SU-DHL-6 (cell line): ENCODE data around the gene MYO6.

Experiments used
- CTCF ChIP-seq: fragments of 200-600 bp; sonication (generic); IDR thresholded peaks from one replicate; pipeline ENCODE4 v1.5.1; 2017; ENCODE audit warnings: antibody characterized with exemption, mild to moderate bottlenecking, low read length, moderate library complexity; ENCODE audit not compliant: insufficient read depth, poor library complexity, severe bottlenecking
- EZH2phosphoT487 ChIP-seq: fragments of 200-600 bp; sonication (generic), shearing (Covaris generic); conservative IDR thresholded peaks from 2 replicates; pipeline ENCODE4 v1.6.1; 2018; ENCODE audit warnings: mild to moderate bottlenecking, antibody characterized with exemption, low read length, moderate library complexity, mixed read lengths

GRCh38 chr6:75788894-75789293, 39.9 kb downstream of the MYO6 start:
- TF ChIP-seq CTCF (no peak), EZH2phosphoT487 (no peak)
